Measurements from ENCODE around the gene ACAA2. TPM values are rescaled to one million over a fixed set of nuclear protein-coding genes. Genes with fewer than 3 reads are reported as not detected.

ACAA2 gene
- total RNA-seq, 2 donors from 2014 or later = 19.9 to 37.0 TPM

- intact Hi-C loops (cut with DNase I) = loop anchor here (10.0 kb wide), 1 partner anchor 465 kb away; the partner anchor contains the start of genes CXXC1 and MBD1
- WGBS = 75% methylated on average over 5 of the region's 5 CpGs
- DNase-seq (ENCODE audit: low spot score) = no peak
Measured at GRCh38 chr18:49819823-49820671, 6.7 kb upstream of the ACAA2 start.

GRCh38 chr18:49819071-49819662 lies 5.8 kb upstream of the ACAA2 start:
- Histone ChIP-seq H3K9me3 (no peaks in the 10 kb centered on the region), H3K27me3 (replicated peaks; ENCODE audit: insufficient read depth) (no peaks in the 10 kb centered on the region), H3K36me3 (no peaks in the 10 kb centered on the region), H3K27ac (no peak overlapping the region), H3K4me1 (replicated peaks) (no peaks in the 10 kb centered on the region), H3K4me3 (no peak overlapping the region)
- DNase-seq (ENCODE audit: low spot score) = no peak
- intact Hi-C loops (cut with DNase I) = loop anchor here (10.0 kb wide), 1 partner anchor 466 kb away; the partner anchor contains the start of genes CXXC1 and MBD1
- TF ChIP-seq POLR2AphosphoS5 (IDR thresholded peaks at IDR 0.05) (no peak), POLR2A (IDR thresholded peaks at IDR 0.05) (no peak), CTCF (IDR thresholded peaks at IDR 0.05) (no peak)
- 91% methylated on average over 5 of the region's 5 CpGs for WGBS

More at GRCh38 chr18:49819823-49820671, 6.7 kb upstream of the ACAA2 start:
- no peaks in the 10 kb centered on the region for H3K4me1 ChIP-seq (replicated peaks)
- H3K27me3 ChIP-seq (replicated peaks; ENCODE audit: insufficient read depth) = no peaks in the 10 kb centered on the region
- no peaks in the 10 kb centered on the region for H3K9me3 ChIP-seq
- TF ChIP-seq POLR2A (IDR thresholded peaks at IDR 0.05) (no peak), POLR2AphosphoS5 (IDR thresholded peaks at IDR 0.05) (no peak), CTCF (IDR thresholded peaks at IDR 0.05) (no peak)
- H3K36me3 ChIP-seq = no peaks in the 10 kb centered on the region
- H3K27ac ChIP-seq = no peak overlapping the region
- no peak overlapping the region for H3K4me3 ChIP-seq

- intact Hi-C loops (cut with DNase I) = loop anchor here (10.0 kb wide), 1 partner anchor 467 kb away; the partner anchor contains the start of genes CXXC1 and MBD1
- TF ChIP-seq POLR2AphosphoS5 (IDR thresholded peaks at IDR 0.05) = no peak
- no peak for TF ChIP-seq POLR2A (IDR thresholded peaks at IDR 0.05)
- TF ChIP-seq CTCF (IDR thresholded peaks at IDR 0.05) = no peak
- no peak for DNase-seq (ENCODE audit: low spot score)
- 89% methylated on average over 5 of the region's 5 CpGs for WGBS
- Histone ChIP-seq H3K9me3 (no peaks in the 10 kb centered on the region), H3K4me1 (replicated peaks) (no peaks in the 10 kb centered on the region), H3K4me3 (no peak overlapping the region), H3K36me3 (no peaks in the 10 kb centered on the region), H3K27me3 (replicated peaks; ENCODE audit: insufficient read depth) (no peaks in the 10 kb centered on the region), H3K27ac (no peak overlapping the region)
Measured at GRCh38 chr18:49817947-49818346, 4.6 kb upstream of the ACAA2 start.

GRCh38 chr18:49815927-49816326 lies 2.6 kb upstream of the ACAA2 start:
- intact Hi-C loops (cut with DNase I) = loop anchor here (10.0 kb wide), 1 partner anchor 469 kb away; the partner anchor contains the start of genes CXXC1 and MBD1

More at GRCh38 chr18:49815927-49816326, 2.6 kb upstream of the ACAA2 start:
- TF ChIP-seq POLR2A (IDR thresholded peaks at IDR 0.05) (no peak), CTCF (IDR thresholded peaks at IDR 0.05) (no peak), POLR2AphosphoS5 (IDR thresholded peaks at IDR 0.05) (no peak)
- DNase-seq (ENCODE audit: low spot score) = no peak
- H3K36me3 ChIP-seq = no peaks in the 10 kb centered on the region
- H3K4me3 ChIP-seq = no peak overlapping the region
- WGBS = 93% methylated on average over 4 of the region's 4 CpGs
- H3K4me1 ChIP-seq (replicated peaks) = peaks cover 2% of the 10 kb centered on the region
- H3K9me3 ChIP-seq = no peaks in the 10 kb centered on the region
- H3K27ac ChIP-seq = no peak overlapping the region
- no peaks in the 10 kb centered on the region for H3K27me3 ChIP-seq (replicated peaks; ENCODE audit: insufficient read depth)

All from prostate gland (tissue), 2 donors.